A549 (cell line): Measurements from ENCODE around the gene KCNIP3. TPM values are rescaled to one million over a fixed set of nuclear protein-coding genes. Genes with fewer than 3 reads are reported as not detected.

Experiments
- ATAC-seq, 2 experiments: fragments of 200-7000 bp in 1 of 2; fragments of >200 bp in 1 of 2; cut with Nextera tagmentation in 1 of 2; cut with Tn5 transposase in 1 of 2; 3 replicates each; pipeline versions ENCODE4 v1.8.0 to v1.9.1; 2018 to 2020; ENCODE audit warnings: mild to moderate bottlenecking in 1 of 2, moderate library complexity in 1 of 2
- CTCF ChIA-PET: fragments of 300-600 bp; sonication (Branson Sonifier 250); formaldehyde crosslinking; extraction: SDS; loops from one replicate; lab custom pipeline; 2021; ENCODE audit warnings: antibody characterized with exemption, inconsistent platforms; lab: Yijun Ruan, JAX
- POLR2A ChIA-PET: fragments of 350-600 bp; formaldehyde crosslinking; extraction: SDS; loops from one replicate; lab custom pipeline; 2021; ENCODE audit warnings: antibody characterized with exemption, inconsistent platforms; lab: Yijun Ruan, JAX
- DNase-seq, 2 experiments: peaks; one replicate each; pipeline versions ENCODE4 v3.0.0 to v3.0.0-alpha.2; 2011 to 2016; ENCODE audit warnings: low read depth in 1 of 2, low spot score in 1 of 2
- FAIRE-seq: peaks from 2 replicates; lab custom pipeline; 2011; peaks lifted over from hg19 to GRCh38; lab: Jason Lieb, UNC
- H3K27ac ChIP-seq, 2 experiments: fragments of >200 bp; sonication (Bioruptor Twin); formaldehyde crosslinking; 3 replicates each; pipeline ENCODE4 v1.5.1; 2016 to 2017
- H3K4me1 ChIP-seq: fragments of >200 bp; sonication (Bioruptor Twin); formaldehyde crosslinking; 3 replicates; pipeline ENCODE4 v1.6.1; 2016
- H3K4me2 ChIP-seq: fragments of >200 bp; sonication (Bioruptor Twin); formaldehyde crosslinking; 3 replicates; pipeline ENCODE4 v1.6.1; 2016
- H3K4me3 ChIP-seq: fragments of >200 bp; sonication (Bioruptor Twin); formaldehyde crosslinking; 3 replicates; pipeline ENCODE4 v1.5.1; 2016
- H3K9me3 ChIP-seq: fragments of >200 bp; sonication (Bioruptor Twin); formaldehyde crosslinking; 3 replicates; pipeline ENCODE4 v1.6.1; 2016
- ATOH8 ChIP-seq: fragments of 250-450 bp; sonication (Bioruptor Pico); IDR thresholded peaks from 2 replicates; pipeline ENCODE4 v1.5.0; 2020; ENCODE audit warnings: low read depth, mild to moderate bottlenecking, moderate library complexity
- BHLHE40 ChIP-seq: IDR thresholded peaks from 2 replicates; pipeline ENCODE4 v1.6.1; 2012; ENCODE audit warnings: low read depth, low read length, inconsistent platforms
- CBX2 ChIP-seq: fragments of 200-600 bp; sonication (generic); IDR thresholded peaks from 2 replicates; pipeline ENCODE4 v1.6.1; 2016; ENCODE audit warnings: low read depth, mild to moderate bottlenecking, borderline replicate concordance
- CBX8 ChIP-seq: fragments of 200-600 bp; sonication (generic); IDR thresholded peaks from 2 replicates; pipeline ENCODE4 v1.6.1; 2016
- CHD2 ChIP-seq: fragments of 150-350 bp; IDR thresholded peaks from 2 replicates; pipeline ENCODE4 v1.6.1; 2014; ENCODE audit warnings: low read length; ENCODE audit not compliant: partially characterized antibody
- CHD4 ChIP-seq: fragments of 200-600 bp; sonication (generic); IDR thresholded peaks from 2 replicates; pipeline ENCODE4 v1.6.1; 2016; ENCODE audit warnings: antibody characterized with exemption, mild to moderate bottlenecking, borderline replicate concordance
- ESRRA ChIP-seq: fragments of 150-350 bp; IDR thresholded peaks from 2 replicates; pipeline ENCODE4 v1.6.1; 2014; ENCODE audit warnings: mild to moderate bottlenecking, low read length, borderline replicate concordance
- FOSB ChIP-seq: fragments of 250-450 bp; sonication (Bioruptor Pico); IDR thresholded peaks from 2 replicates; pipeline ENCODE4 v1.5.0; 2020; ENCODE audit warnings: mild to moderate bottlenecking, moderate library complexity
- FOSL2 ChIP-seq, 2 experiments: fragments of 450-650 bp in 1 of 2; fragments of >200 bp in 1 of 2; sonication (Bioruptor Twin) in 1 of 2; formaldehyde crosslinking; IDR thresholded peaks; 2 replicates each; pipeline versions ENCODE4 v1.5.0 to v1.6.1; 2016 to 2020; ENCODE audit warnings: mild to moderate bottlenecking in 1 of 2, moderate library complexity in 1 of 2
- FOXS1 ChIP-seq: fragments of 250-450 bp; sonication (Bioruptor Pico); IDR thresholded peaks from 2 replicates; pipeline ENCODE4 v1.5.0; 2020; ENCODE audit warnings: mild to moderate bottlenecking, moderate library complexity
- HOXA7 ChIP-seq: fragments of 250-450 bp; sonication (Bioruptor Pico); IDR thresholded peaks from 2 replicates; pipeline ENCODE4 v1.5.0; 2020; ENCODE audit warnings: mild to moderate bottlenecking, moderate library complexity
- HOXB5 ChIP-seq: fragments of 250-450 bp; sonication (Bioruptor Pico); IDR thresholded peaks from 2 replicates; pipeline ENCODE4 v1.5.0; 2020; ENCODE audit warnings: mild to moderate bottlenecking, moderate library complexity
- KDM1A ChIP-seq: fragments of 200-600 bp; sonication (generic); IDR thresholded peaks from 2 replicates; pipeline ENCODE4 v1.6.1; 2016; ENCODE audit warnings: low read depth, mild to moderate bottlenecking
- KDM5A ChIP-seq: fragments of 200-600 bp; sonication (generic); IDR thresholded peaks from 2 replicates; pipeline ENCODE4 v1.6.1; 2016; ENCODE audit warnings: antibody characterized with exemption, mild to moderate bottlenecking
- MAZ ChIP-seq: fragments of 150-350 bp; IDR thresholded peaks from 2 replicates; pipeline ENCODE4 v1.6.1; 2014; ENCODE audit warnings: antibody characterized with exemption, low read depth, low read length, borderline replicate concordance
- MYC ChIP-seq: IDR thresholded peaks from 2 replicates; pipeline ENCODE4 v1.6.1; 2012; ENCODE audit warnings: mild to moderate bottlenecking, inconsistent platforms, low read length, improper control_type of control experiment, borderline replicate concordance
- NFE2L2 ChIP-seq: fragments of 150-350 bp; conservative IDR thresholded peaks from 2 replicates; pipeline ENCODE4 v1.6.1; 2014; ENCODE audit warnings: low read length
- PHF8 ChIP-seq: fragments of 200-600 bp; sonication (generic); IDR thresholded peaks from 2 replicates; pipeline ENCODE4 v1.6.1; 2016; ENCODE audit warnings: low read depth, mild to moderate bottlenecking, antibody characterized with exemption, moderate library complexity, borderline replicate concordance
- POLR2AphosphoS2 ChIP-seq: conservative IDR thresholded peaks from 2 replicates; pipeline ENCODE4 v1.6.1; 2012; ENCODE audit warnings: low read length, improper control_type of control experiment, inconsistent platforms
- RAD21 ChIP-seq, 2 experiments: fragments of >200 bp in 1 of 2; sonication (Bioruptor Twin) in 1 of 2; formaldehyde crosslinking in 1 of 2; IDR thresholded peaks in 1 of 2; conservative IDR thresholded peaks in 1 of 2; 2 replicates in 1 of 2; 3 replicates in 1 of 2; pipeline ENCODE4 v1.6.1; 2012 to 2018; ENCODE audit warnings: inconsistent platforms in 1 of 2
- RARB ChIP-seq: fragments of 250-450 bp; sonication (Bioruptor Pico); IDR thresholded peaks from 2 replicates; pipeline ENCODE4 v1.8.0; 2021; ENCODE audit warnings: mild to moderate bottlenecking, moderate library complexity
- ZNF302 ChIP-seq: fragments of 250-450 bp; sonication (Bioruptor Pico); IDR thresholded peaks from 2 replicates; pipeline ENCODE4 v1.9.0; 2021; ENCODE audit warnings: inconsistent platforms, mild to moderate bottlenecking, moderate library complexity
- WGBS: methylation state at CpG from one replicate; pipeline ENCODE4 v1.1.6; 2017; ENCODE audit errors: missing lambda C conversion rate; 5-methylcytosine and 5-hydroxymethylcytosine counted together
- polyA plus RNA-seq, 4 experiments: library from polyadenylated mRNA; depleted of rRNA in 3 of 4; stranded (reverse); fragments of >200 nt; fragmentation: RNase III in 1 of 4; extraction: RNeasy Plus Mini Kit Qiagen cat#74134 plus additional on column Dnase treatment in 1 of 4; gene quantifications; 2 replicates in 3 of 4; 3 replicates in 1 of 4; pipeline ENCODE4 v1.2.3, GENCODE V29; 2011 to 2017
- TF ChIP-seq, protein P1 (sequence below): fragments of 450-650 bp; IDR thresholded peaks from 2 replicates; pipeline ENCODE4 v1.6.1; 2014; ENCODE audit warnings: antibody characterized with exemption
- TF ChIP-seq, protein P2 (sequence below): IDR thresholded peaks from 2 replicates; pipeline ENCODE4 v1.6.1; 2012
- TF ChIP-seq, protein P3 (sequence below): IDR thresholded peaks from 2 replicates; pipeline ENCODE4 v1.6.1; 2012; ENCODE audit warnings: low read depth, borderline replicate concordance
- TF ChIP-seq, protein P4 (sequence below): IDR thresholded peaks from 2 replicates; pipeline ENCODE4 v1.6.1; 2012
- TF ChIP-seq, protein P5 (sequence below): fragments of 150-350 bp; IDR thresholded peaks from 2 replicates; pipeline ENCODE4 v1.6.1; 2014; ENCODE audit warnings: low read depth, mild to moderate bottlenecking, low read length

KCNIP3 gene
- polyA plus RNA-seq, 2 of the 4 experiments (the other 2 are of a cell fraction), result 0.13 to 0.84 TPM

DNA sequence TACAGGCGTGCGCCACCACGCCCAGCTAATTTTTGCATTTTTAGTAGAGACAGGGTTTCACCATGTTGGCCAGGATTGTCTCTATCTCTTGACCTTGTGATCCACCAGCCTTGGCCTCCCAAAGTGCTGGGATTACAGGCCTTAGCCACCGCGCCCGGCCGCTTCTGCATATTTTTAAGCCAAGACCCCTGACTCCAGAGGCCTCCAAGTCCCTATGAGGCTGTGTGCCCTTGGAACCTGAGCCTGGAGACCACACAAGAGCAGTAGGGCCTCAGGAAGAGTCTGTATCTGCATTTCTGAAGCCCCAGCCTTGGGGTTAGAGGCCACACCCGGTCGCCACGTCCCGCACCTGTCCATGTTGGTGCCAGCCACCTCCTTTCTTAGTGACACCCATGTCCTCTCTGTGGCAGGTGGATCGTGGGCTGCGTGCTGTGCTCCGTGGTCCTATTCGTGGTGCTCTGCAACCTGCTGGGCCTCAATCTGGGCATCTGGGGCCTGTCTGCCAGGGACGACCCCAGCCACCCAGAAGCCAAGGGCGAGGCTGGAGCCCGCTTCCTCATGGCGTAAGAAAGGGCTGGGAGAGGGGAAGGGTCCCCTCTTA lies 17.6 kb upstream of the KCNIP3 start:
- peaks cover 29% of the 10 kb centered on the region for H3K9me3 ChIP-seq

DNA sequence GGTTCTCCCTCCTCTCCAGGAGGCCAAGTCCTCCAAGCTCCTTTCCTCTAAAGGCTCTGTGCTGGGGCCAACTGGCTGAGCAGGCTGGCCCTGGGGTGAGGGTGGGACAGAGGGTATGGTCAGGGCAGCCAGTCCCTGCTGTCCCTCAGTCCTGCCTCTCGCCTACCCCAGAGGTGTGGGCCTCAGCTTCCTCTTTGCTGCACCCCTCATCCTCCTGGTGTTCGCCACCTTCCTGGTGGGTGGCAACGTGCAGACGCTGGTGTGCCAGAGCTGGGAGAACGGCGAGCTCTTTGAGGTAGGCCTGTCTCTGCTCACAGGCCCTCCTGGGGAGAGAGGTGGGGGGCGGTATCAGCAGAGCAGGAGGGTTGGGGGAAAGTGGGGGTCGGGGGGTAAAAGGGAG lies 16.1 kb upstream of the KCNIP3 start:
- CTCF ChIA-PET, result interaction anchor here (0.6 kb wide), 1 partner anchor 164 kb away, joined by 3 read pairs; no protein-coding TSS in a partner anchor
- WGBS, result 41% methylated on average over 6 of the region's 8 CpGs
- no peak overlapping the region for H3K4me3 ChIP-seq

More for the DNA sequence above, 17.6 kb upstream of the KCNIP3 start:
- TF ChIP-seq RAD21 (conservative IDR thresholded peaks at IDR 0.05 in 1 of 2, IDR thresholded peaks at IDR 0.05 in 1 of 2), result no peak
- no peak for TF ChIP-seq HOXA7
- no peak for TF ChIP-seq ZNF302 (CRISPR knock-in tag)
- no peak for TF ChIP-seq CHD2
- no peak for TF ChIP-seq BHLHE40
- no peak for TF ChIP-seq FOSB
- TF ChIP-seq, protein P1, sequence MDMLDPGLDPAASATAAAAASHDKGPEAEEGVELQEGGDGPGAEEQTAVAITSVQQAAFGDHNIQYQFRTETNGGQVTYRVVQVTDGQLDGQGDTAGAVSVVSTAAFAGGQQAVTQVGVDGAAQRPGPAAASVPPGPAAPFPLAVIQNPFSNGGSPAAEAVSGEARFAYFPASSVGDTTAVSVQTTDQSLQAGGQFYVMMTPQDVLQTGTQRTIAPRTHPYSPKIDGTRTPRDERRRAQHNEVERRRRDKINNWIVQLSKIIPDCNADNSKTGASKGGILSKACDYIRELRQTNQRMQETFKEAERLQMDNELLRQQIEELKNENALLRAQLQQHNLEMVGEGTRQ, result no peak
- no peak for TF ChIP-seq CBX2
- TF ChIP-seq MAZ, result no peak
- TF ChIP-seq, protein P2, sequence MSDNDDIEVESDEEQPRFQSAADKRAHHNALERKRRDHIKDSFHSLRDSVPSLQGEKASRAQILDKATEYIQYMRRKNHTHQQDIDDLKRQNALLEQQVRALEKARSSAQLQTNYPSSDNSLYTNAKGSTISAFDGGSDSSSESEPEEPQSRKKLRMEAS, result no peak
- no peak for TF ChIP-seq KDM5A
- CTCF ChIA-PET, result no interaction called here
- DNase-seq, result no peak
- no peak for ATAC-seq
- no peak overlapping the region for H3K27ac ChIP-seq
- H3K4me3 ChIP-seq, result no peak overlapping the region
- no peak for FAIRE-seq
- no peaks in the 10 kb centered on the region for H3K4me1 ChIP-seq
- POLR2A ChIA-PET, result no interaction called here
- H3K4me2 ChIP-seq, result no peak overlapping the region
- WGBS, result 81% methylated on average over 16 of the region's 19 CpGs

More for the DNA sequence above, 16.1 kb upstream of the KCNIP3 start:
- ATAC-seq (no peak), FAIRE-seq (no peak), DNase-seq (no peak)
- no peak overlapping the region for H3K27ac ChIP-seq
- H3K9me3 ChIP-seq, result peaks cover 25% of the 10 kb centered on the region
- no peak overlapping the region for H3K4me2 ChIP-seq
- H3K4me1 ChIP-seq, result no peaks in the 10 kb centered on the region
- no peak for TF ChIP-seq CHD4
- no peak for TF ChIP-seq KDM1A
- TF ChIP-seq, protein P3, sequence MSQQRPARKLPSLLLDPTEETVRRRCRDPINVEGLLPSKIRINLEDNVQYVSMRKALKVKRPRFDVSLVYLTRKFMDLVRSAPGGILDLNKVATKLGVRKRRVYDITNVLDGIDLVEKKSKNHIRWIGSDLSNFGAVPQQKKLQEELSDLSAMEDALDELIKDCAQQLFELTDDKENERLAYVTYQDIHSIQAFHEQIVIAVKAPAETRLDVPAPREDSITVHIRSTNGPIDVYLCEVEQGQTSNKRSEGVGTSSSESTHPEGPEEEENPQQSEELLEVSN, result no peak
- no peak for TF ChIP-seq FOSL2 (IDR thresholded peaks at IDR 0.05)
- no peak for TF ChIP-seq FOSL2 (CRISPR knock-in tag; IDR thresholded peaks at IDR 0.05)
- TF ChIP-seq MYC, result no peak
- no peak for TF ChIP-seq FOXS1 (CRISPR knock-in tag)
- TF ChIP-seq, protein P4, sequence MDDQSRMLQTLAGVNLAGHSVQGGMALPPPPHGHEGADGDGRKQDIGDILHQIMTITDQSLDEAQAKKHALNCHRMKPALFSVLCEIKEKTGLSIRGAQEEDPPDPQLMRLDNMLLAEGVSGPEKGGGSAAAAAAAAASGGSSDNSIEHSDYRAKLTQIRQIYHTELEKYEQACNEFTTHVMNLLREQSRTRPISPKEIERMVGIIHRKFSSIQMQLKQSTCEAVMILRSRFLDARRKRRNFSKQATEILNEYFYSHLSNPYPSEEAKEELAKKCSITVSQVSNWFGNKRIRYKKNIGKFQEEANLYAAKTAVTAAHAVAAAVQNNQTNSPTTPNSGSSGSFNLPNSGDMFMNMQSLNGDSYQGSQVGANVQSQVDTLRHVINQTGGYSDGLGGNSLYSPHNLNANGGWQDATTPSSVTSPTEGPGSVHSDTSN, result no peak
- TF ChIP-seq FOSB, result no peak
- TF ChIP-seq NFE2L2, result no peak
- TF ChIP-seq CBX8, result no peak
- TF ChIP-seq PHF8, result no peak
- TF ChIP-seq POLR2AphosphoS2, result no peak
- TF ChIP-seq RARB (CRISPR knock-in tag), result no peak
- TF ChIP-seq ATOH8 (CRISPR knock-in tag), result no peak
- TF ChIP-seq, protein P5, sequence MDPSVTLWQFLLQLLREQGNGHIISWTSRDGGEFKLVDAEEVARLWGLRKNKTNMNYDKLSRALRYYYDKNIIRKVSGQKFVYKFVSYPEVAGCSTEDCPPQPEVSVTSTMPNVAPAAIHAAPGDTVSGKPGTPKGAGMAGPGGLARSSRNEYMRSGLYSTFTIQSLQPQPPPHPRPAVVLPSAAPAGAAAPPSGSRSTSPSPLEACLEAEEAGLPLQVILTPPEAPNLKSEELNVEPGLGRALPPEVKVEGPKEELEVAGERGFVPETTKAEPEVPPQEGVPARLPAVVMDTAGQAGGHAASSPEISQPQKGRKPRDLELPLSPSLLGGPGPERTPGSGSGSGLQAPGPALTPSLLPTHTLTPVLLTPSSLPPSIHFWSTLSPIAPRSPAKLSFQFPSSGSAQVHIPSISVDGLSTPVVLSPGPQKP, result no peak
- no peak for TF ChIP-seq ESRRA
- no peak for TF ChIP-seq BHLHE40
- TF ChIP-seq HOXB5 (CRISPR knock-in tag), result no peak
- POLR2A ChIA-PET, result no interaction called here
